Lower lobe of right lung (tissue), 2 donors: Measurements from ENCODE around the gene CYB5B. TPM values are rescaled to one million over a fixed set of nuclear protein-coding genes. Genes with fewer than 3 reads are reported as not detected.
A peak's percentile ranks its signal among the peaks of the same experiment; 100 is the strongest.

Experiments used
- ATAC-seq, 2 donors: fragments of 200-7000 bp; cut with Tn5 transposase; one replicate each; pipeline ENCODE4 v1.9.1; 2020 to 2022; ENCODE audit warnings: mild to moderate bottlenecking in 2 of 2, moderate library complexity in 2 of 2
- DNase-seq: peaks from one replicate; pipeline ENCODE4 v3.0.0-alpha.2; 2020
- H3K27ac ChIP-seq: fragments of 200-600 bp; one replicate; pipeline ENCODE4 v1.8.0; 2022
- H3K27me3 ChIP-seq: fragments of 200-600 bp; one replicate; pipeline ENCODE4 v1.8.0; 2022; ENCODE audit warnings: low read depth
- H3K36me3 ChIP-seq: fragments of 200-600 bp; one replicate; pipeline ENCODE4 v1.8.0; 2022; ENCODE audit warnings: mild to moderate bottlenecking
- H3K4me1 ChIP-seq: fragments of 200-600 bp; one replicate; pipeline ENCODE4 v1.8.0; 2022
- H3K4me3 ChIP-seq: fragments of 200-600 bp; one replicate; pipeline ENCODE4 v1.8.0; 2022; ENCODE audit warnings: mild to moderate bottlenecking
- H3K9me3 ChIP-seq: fragments of 200-600 bp; one replicate; pipeline ENCODE4 v1.8.0; 2022
- CTCF ChIP-seq: fragments of 200-600 bp; IDR thresholded peaks from one replicate; pipeline ENCODE4 v1.8.0; 2022; ENCODE audit warnings: antibody characterized with exemption, mild to moderate bottlenecking
- intact Hi-C: fragments of 100-400 bp; cut with DNase I; formaldehyde crosslinking; loops from one replicate; pipeline ENCODE4 v1.11.0; 2022
- total RNA-seq: library from RNA; stranded (reverse); fragmentation: NEBNext Ultra II Directional; extraction: Animal tissue kit (Norgen Biotek cat#: 25700); gene quantifications from one replicate; pipeline ENCODE4 v1.2.1, GENCODE V29; 2021
- donor health status: DM: no; HTN: yes; CAD: no; lungs with severe emphysema.

The CYB5B gene
- total RNA-seq, 1 donor from 2014 or later: 78.2 TPM

DNA sequence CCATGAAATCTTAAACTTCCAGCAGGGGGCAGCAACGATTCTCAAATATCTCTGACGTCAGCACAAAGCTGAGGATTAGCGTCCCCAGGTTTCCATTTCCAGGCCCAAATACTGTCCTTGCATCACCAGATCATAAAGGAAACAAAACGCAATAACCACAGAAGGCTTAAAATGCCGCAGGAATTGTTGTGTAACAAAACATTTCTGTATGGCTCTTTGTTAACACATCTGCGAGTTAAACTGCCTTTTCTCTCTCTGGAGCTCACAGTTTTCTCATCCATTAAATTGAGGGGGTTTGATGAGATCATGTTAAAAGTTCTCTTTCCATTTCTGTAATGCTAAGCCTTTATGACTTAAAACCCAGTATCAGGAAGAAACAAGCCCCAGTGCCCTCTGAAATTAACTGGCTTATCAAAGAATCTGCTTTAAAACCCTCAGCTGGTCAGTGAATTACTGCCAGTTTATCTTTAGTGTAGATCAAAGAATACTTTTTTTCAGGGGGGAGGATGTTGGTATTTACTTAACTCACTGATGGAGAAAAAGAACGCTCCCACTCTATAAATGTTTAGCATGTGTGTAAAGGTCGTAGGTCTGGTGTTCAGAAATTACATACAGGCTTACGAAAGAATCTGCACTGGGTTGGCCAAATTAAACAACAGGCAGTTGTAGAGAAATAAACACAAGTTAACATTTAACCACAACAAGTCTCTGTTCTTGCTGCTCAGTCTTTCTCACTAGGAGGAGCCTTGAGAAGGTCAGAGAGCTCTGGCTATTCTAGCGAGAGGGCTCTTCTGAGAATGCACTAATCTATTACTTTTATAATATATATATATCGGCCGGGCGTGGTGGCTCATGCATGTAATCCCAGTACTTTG is 28.0 kb upstream of the CYB5B start:
- Histone ChIP-seq H3K4me3 (peak overlapping the region; percentile 9), H3K27ac (peak overlapping the region; percentile 75), H3K36me3 (no peaks in the 10 kb centered on the region), H3K9me3 (no peaks in the 10 kb centered on the region), H3K4me1 (peaks cover 43% of the 10 kb centered on the region), H3K27me3 (no peaks in the 10 kb centered on the region)
- TF ChIP-seq CTCF: peak; percentile 71
- intact Hi-C loops: no loop called here
- ATAC-seq (peak; percentile 87 to 91), DNase-seq (no peak)

DNA sequence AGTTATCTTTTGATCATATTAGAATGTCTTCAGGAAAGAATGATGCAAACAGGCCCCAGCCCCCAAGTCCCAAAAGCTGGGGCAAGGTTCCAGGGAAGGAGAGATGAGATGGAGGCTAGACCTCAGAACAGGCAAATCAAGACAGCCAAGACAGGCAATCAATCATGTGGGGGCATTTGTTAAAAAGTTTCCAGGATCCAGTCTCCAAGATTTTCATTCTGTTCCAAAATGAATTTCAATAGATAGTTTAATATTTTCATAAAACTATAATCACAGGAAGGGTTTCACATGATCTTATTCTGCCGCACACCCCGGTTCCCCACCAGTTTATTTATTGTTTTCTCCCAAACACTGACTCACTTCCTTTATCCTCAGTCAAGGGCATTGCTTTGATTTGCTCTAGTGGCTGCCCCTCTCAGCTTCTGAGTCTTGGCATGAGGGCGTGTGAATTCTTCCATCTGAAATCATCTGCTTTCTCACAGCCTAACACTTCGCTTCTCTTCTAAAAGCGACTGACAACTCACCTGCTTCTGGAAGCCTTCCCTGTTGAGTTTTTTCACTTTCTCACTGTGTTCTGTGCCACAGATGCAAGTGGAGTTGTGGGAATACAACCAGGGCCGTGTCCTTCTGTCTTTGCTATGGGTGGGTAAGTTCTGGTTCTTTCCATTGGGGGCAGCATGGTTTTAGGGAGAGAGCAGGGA is 26.4 kb upstream of the CYB5B start:
- Histone ChIP-seq H3K27ac (peak overlapping the region; percentile 75), H3K4me3 (no peak overlapping the region), H3K9me3 (no peaks in the 10 kb centered on the region), H3K4me1 (peaks cover 57% of the 10 kb centered on the region), H3K27me3 (no peaks in the 10 kb centered on the region), H3K36me3 (no peaks in the 10 kb centered on the region)
- intact Hi-C loops: no loop called here
- no peak for DNase-seq
- TF ChIP-seq CTCF: peak; percentile 51
- peak; percentile 59 to 64 for ATAC-seq

DNA sequence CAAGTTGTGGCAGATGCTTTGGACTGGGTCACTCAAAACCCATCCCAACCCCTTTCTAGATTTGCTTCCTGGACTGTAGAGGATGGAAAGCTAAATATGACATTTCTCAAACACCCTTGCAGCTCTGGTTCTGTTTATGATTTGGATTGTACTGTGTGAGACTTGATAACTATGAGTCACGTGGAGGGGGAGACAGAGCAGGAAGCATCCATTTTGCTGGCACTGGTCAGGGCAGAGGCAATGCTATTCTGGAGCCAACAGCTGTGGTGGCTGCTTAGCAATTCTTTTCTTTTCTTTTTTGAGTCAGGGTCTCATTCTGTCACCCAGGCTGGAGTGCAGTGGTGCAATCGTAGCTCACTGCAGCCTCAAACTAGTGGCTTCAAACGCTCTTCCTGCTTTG is 25.1 kb upstream of the CYB5B start:
- H3K4me3 ChIP-seq: no peak overlapping the region
- DNase-seq (no peak), ATAC-seq (no peak)
- no peaks in the 10 kb centered on the region for H3K27me3 ChIP-seq
- H3K4me1 ChIP-seq: peaks cover 67% of the 10 kb centered on the region
- H3K36me3 ChIP-seq: no peaks in the 10 kb centered on the region
- no peak overlapping the region for H3K27ac ChIP-seq
- TF ChIP-seq CTCF: no peak
- intact Hi-C loops: no loop called here
- H3K9me3 ChIP-seq: no peaks in the 10 kb centered on the region

- Histone ChIP-seq H3K4me1 (peaks cover 66% of the 10 kb centered on the region), H3K27ac (no peak overlapping the region), H3K9me3 (no peaks in the 10 kb centered on the region), H3K27me3 (no peaks in the 10 kb centered on the region), H3K36me3 (no peaks in the 10 kb centered on the region), H3K4me3 (no peak overlapping the region)
- intact Hi-C loops: no loop called here
- DNase-seq: no peak
- ATAC-seq: no peak
- no peak for TF ChIP-seq CTCF
Measured at GRCh38 chr16:69402439-69402838, 22.0 kb upstream of the CYB5B start.

- Histone ChIP-seq H3K4me1 (peaks cover 53% of the 10 kb centered on the region), H3K36me3 (no peaks in the 10 kb centered on the region), H3K9me3 (no peaks in the 10 kb centered on the region), H3K4me3 (no peak overlapping the region), H3K27me3 (no peaks in the 10 kb centered on the region), H3K27ac (peak overlapping the region; percentile 51)
- TF ChIP-seq CTCF: no peak
- no peak for DNase-seq
- intact Hi-C loops: no loop called here
- peak; percentile 66 to 74 for ATAC-seq
Measured at GRCh38 chr16:69404275-69404805, 20.1 kb upstream of the CYB5B start.
